Skeletal muscle cell (primary cell): ENCODE measurements around the gene CD2BP2.
"Not testable (repeated sequence)": the region's sequence is repeated elsewhere in the genome, so short reads cannot be mapped to it uniquely, and the experiment has no call there.

Experiments used
- DNase-seq: peaks from one replicate; pipeline ENCODE4 v3.0.0-alpha.2; 2010; ENCODE audit warnings: low read depth
- H3K4me3 ChIP-seq: 2 replicates; pipeline ENCODE4 v1.5.1; 2011; ENCODE audit warnings: low read depth, mild to moderate bottlenecking, control low read depth, low read length, moderate library complexity

Gene CD2BP2

GRCh38 chr16:30350134-30350871 is 4.8 kb downstream of the CD2BP2 start:
- H3K4me3 ChIP-seq = no peak overlapping the region
- no peak for DNase-seq

GRCh38 chr16:30349675-30350074 is 5.4 kb downstream of the CD2BP2 start:
- DNase-seq = no peak
- no peak overlapping the region for H3K4me3 ChIP-seq

GRCh38 chr16:30348929-30349328 is 6.2 kb downstream of the CD2BP2 start:
- no peak for DNase-seq
- no peak overlapping the region for H3K4me3 ChIP-seq

GRCh38 chr16:30348113-30348512 is 7.0 kb downstream of the CD2BP2 start:
- no peak overlapping the region for H3K4me3 ChIP-seq

GRCh38 chr16:30346286-30346685 is 8.8 kb downstream of the CD2BP2 start:
- H3K4me3 ChIP-seq = no peak overlapping the region
- DNase-seq = no peak

More at GRCh38 chr16:30348113-30348512, 7.0 kb downstream of the CD2BP2 start:
- no peak for DNase-seq

- DNase-seq, H3K4me3 ChIP-seq: not testable (repeated sequence)
These were observed 11.7 kb downstream of the CD2BP2 start for GRCh38 chr16:30343491-30343820.

- no peak for DNase-seq
- H3K4me3 ChIP-seq = no peak overlapping the region
These were observed 12.2 kb downstream of the CD2BP2 start for GRCh38 chr16:30342751-30343490.

- not testable (repeated sequence) for H3K4me3 ChIP-seq, DNase-seq
These were observed 13.1 kb downstream of the CD2BP2 start for GRCh38 chr16:30341971-30342370.

GRCh38 chr16:30340621-30341020 is 14.5 kb downstream of the CD2BP2 start:
- no peak for DNase-seq
- H3K4me3 ChIP-seq = no peak overlapping the region

- not testable (repeated sequence) for H3K4me3 ChIP-seq, DNase-seq
These were observed 16.4 kb downstream of the CD2BP2 start for GRCh38 chr16:30338715-30339114.

GRCh38 chr16:30337964-30338357 is 17.1 kb downstream of the CD2BP2 start:
- H3K4me3 ChIP-seq, DNase-seq: not testable (repeated sequence)

- peak overlapping the region; percentile 65 for H3K4me3 ChIP-seq
- no peak for DNase-seq
These were observed 19.3 kb downstream of the CD2BP2 start for GRCh38 chr16:30335598-30336474.

GRCh38 chr16:30335028-30335597 is 20.0 kb downstream of the CD2BP2 start:
- DNase-seq = not testable (repeated sequence)

GRCh38 chr16:30334473-30334989 is 20.6 kb downstream of the CD2BP2 start:
- DNase-seq = peak; percentile 36
- peak overlapping the region; percentile 65 for H3K4me3 ChIP-seq

More at GRCh38 chr16:30335028-30335597, 20.0 kb downstream of the CD2BP2 start:
- peak overlapping the region; percentile 65 for H3K4me3 ChIP-seq

- DNase-seq, H3K4me3 ChIP-seq: not testable (repeated sequence)
These were observed 30.9 kb downstream of the CD2BP2 start for GRCh38 chr16:30324220-30324619.

GRCh38 chr16:30318647-30319046 is 36.5 kb downstream of the CD2BP2 start:
- not testable (repeated sequence) for H3K4me3 ChIP-seq, DNase-seq

GRCh38 chr16:30310937-30311336 is 44.2 kb downstream of the CD2BP2 start:
- DNase-seq, H3K4me3 ChIP-seq: not testable (repeated sequence)

- H3K4me3 ChIP-seq, DNase-seq: not testable (repeated sequence)
These were observed 45.9 kb downstream of the CD2BP2 start for GRCh38 chr16:30309255-30309654.
